ENCODE measurements around the gene SAFB.

The SAFB gene

GRCh38 chr19:5705552-5705951 is 82.7 kb downstream of the SAFB start:
- Histone ChIP-seq H3K27ac (ENCODE audit: low read depth, low read length) (no peak overlapping the region), H3K9me3 (ENCODE audit: insufficient read depth, low read depth, low read length) (no peaks in the 10 kb centered on the region), H3K27me3 (ENCODE audit: insufficient read depth, low read length) (no peaks in the 10 kb centered on the region), H3K9ac (ENCODE audit: low read depth, low read length) (no peak overlapping the region), H3K4me3 (ENCODE audit: low read length) (no peak overlapping the region), H3K4me1 (ENCODE audit: insufficient read depth, low read length) (no peaks in the 10 kb centered on the region), H3K36me3 (ENCODE audit: insufficient read depth, low read length) (peaks cover 78% of the 10 kb centered on the region)
- WGBS: 91% methylated on average over 16 of the region's 16 CpGs

- H3K4me1 ChIP-seq (ENCODE audit: insufficient read depth, low read length): no peaks in the 10 kb centered on the region
- no peaks in the 10 kb centered on the region for H3K9me3 ChIP-seq (ENCODE audit: insufficient read depth, low read depth, low read length)
- 96% methylated on average over 35 of the region's 35 CpGs for WGBS
- H3K27ac ChIP-seq (ENCODE audit: low read depth, low read length): no peak overlapping the region
- no peak overlapping the region for H3K4me3 ChIP-seq (ENCODE audit: low read length)
- no peak overlapping the region for H3K9ac ChIP-seq (ENCODE audit: low read depth, low read length)
- H3K27me3 ChIP-seq (ENCODE audit: insufficient read depth, low read length): no peaks in the 10 kb centered on the region
- peaks cover 86% of the 10 kb centered on the region for H3K36me3 ChIP-seq (ENCODE audit: insufficient read depth, low read length)
These were observed 84.1 kb downstream of the SAFB start for GRCh38 chr19:5706876-5707573.

- no peaks in the 10 kb centered on the region for H3K27me3 ChIP-seq (ENCODE audit: insufficient read depth, low read length)
- 95% methylated on average over 37 of the region's 37 CpGs for WGBS
- no peaks in the 10 kb centered on the region for H3K9me3 ChIP-seq (ENCODE audit: insufficient read depth, low read depth, low read length)
- H3K9ac ChIP-seq (ENCODE audit: low read depth, low read length): no peak overlapping the region
- no peak overlapping the region for H3K4me3 ChIP-seq (ENCODE audit: low read length)
- peaks cover 94% of the 10 kb centered on the region for H3K36me3 ChIP-seq (ENCODE audit: insufficient read depth, low read length)
- H3K4me1 ChIP-seq (ENCODE audit: insufficient read depth, low read length): no peaks in the 10 kb centered on the region
- H3K27ac ChIP-seq (ENCODE audit: low read depth, low read length): no peak overlapping the region
These were observed 85.0 kb downstream of the SAFB start for GRCh38 chr19:5707576-5708575.

GRCh38 chr19:5711025-5711424 is 88.1 kb downstream of the SAFB start:
- Histone ChIP-seq H3K36me3 (ENCODE audit: insufficient read depth, low read length) (peaks cover 82% of the 10 kb centered on the region), H3K27ac (ENCODE audit: low read depth, low read length) (no peak overlapping the region), H3K9ac (ENCODE audit: low read depth, low read length) (no peak overlapping the region), H3K4me3 (ENCODE audit: low read length) (no peak overlapping the region), H3K9me3 (ENCODE audit: insufficient read depth, low read depth, low read length) (no peaks in the 10 kb centered on the region), H3K4me1 (ENCODE audit: insufficient read depth, low read length) (no peaks in the 10 kb centered on the region), H3K27me3 (ENCODE audit: insufficient read depth, low read length) (no peaks in the 10 kb centered on the region)
- WGBS: 96% methylated on average over 8 of the region's 8 CpGs

- Histone ChIP-seq H3K9ac (ENCODE audit: low read depth, low read length) (no peak overlapping the region), H3K36me3 (ENCODE audit: insufficient read depth, low read length) (peaks cover 80% of the 10 kb centered on the region), H3K4me1 (ENCODE audit: insufficient read depth, low read length) (no peaks in the 10 kb centered on the region), H3K9me3 (ENCODE audit: insufficient read depth, low read depth, low read length) (no peaks in the 10 kb centered on the region), H3K4me3 (ENCODE audit: low read length) (no peak overlapping the region), H3K27ac (ENCODE audit: low read depth, low read length) (no peak overlapping the region), H3K27me3 (ENCODE audit: insufficient read depth, low read length) (no peaks in the 10 kb centered on the region)
- WGBS: 94% methylated on average over 25 of the region's 25 CpGs
These were observed 88.9 kb downstream of the SAFB start for GRCh38 chr19:5711713-5712161.

- Histone ChIP-seq H3K4me3 (ENCODE audit: low read length) (no peak overlapping the region), H3K27ac (ENCODE audit: low read depth, low read length) (no peak overlapping the region), H3K27me3 (ENCODE audit: insufficient read depth, low read length) (no peaks in the 10 kb centered on the region), H3K36me3 (ENCODE audit: insufficient read depth, low read length) (peaks cover 77% of the 10 kb centered on the region), H3K9me3 (ENCODE audit: insufficient read depth, low read depth, low read length) (no peaks in the 10 kb centered on the region), H3K4me1 (ENCODE audit: insufficient read depth, low read length) (no peaks in the 10 kb centered on the region), H3K9ac (ENCODE audit: low read depth, low read length) (no peak overlapping the region)
- WGBS: 95% methylated on average over 9 of the region's 9 CpGs
These were observed 90.3 kb downstream of the SAFB start for GRCh38 chr19:5713228-5713627.

- H3K36me3 ChIP-seq (ENCODE audit: insufficient read depth, low read length): peaks cover 64% of the 10 kb centered on the region
- no peak overlapping the region for H3K9ac ChIP-seq (ENCODE audit: low read depth, low read length)
- H3K4me1 ChIP-seq (ENCODE audit: insufficient read depth, low read length): 0 out of 2 replicates have a peak, but pooled peaks cover 3% of the 10 kb centered on the region
- no peak overlapping the region for H3K27ac ChIP-seq (ENCODE audit: low read depth, low read length)
- H3K27me3 ChIP-seq (ENCODE audit: insufficient read depth, low read length): no peaks in the 10 kb centered on the region
- no peak overlapping the region for H3K4me3 ChIP-seq (ENCODE audit: low read length)
- H3K9me3 ChIP-seq (ENCODE audit: insufficient read depth, low read depth, low read length): no peaks in the 10 kb centered on the region
- 95% methylated on average over 10 of the region's 10 CpGs for WGBS
These were observed 91.9 kb downstream of the SAFB start for GRCh38 chr19:5714816-5715215.

- Histone ChIP-seq H3K4me3 (ENCODE audit: low read length) (0 out of 2 replicates have a peak overlapping the region, but pooled peaks have one; percentile 92), H3K27me3 (ENCODE audit: insufficient read depth, low read length) (no peaks in the 10 kb centered on the region), H3K36me3 (ENCODE audit: insufficient read depth, low read length) (peaks cover 39% of the 10 kb centered on the region), H3K9ac (ENCODE audit: low read depth, low read length) (no peak overlapping the region), H3K4me1 (ENCODE audit: insufficient read depth, low read length) (0 out of 2 replicates have a peak, but pooled peaks cover 3% of the 10 kb centered on the region), H3K9me3 (ENCODE audit: insufficient read depth, low read depth, low read length) (no peaks in the 10 kb centered on the region), H3K27ac (ENCODE audit: low read depth, low read length) (no peak overlapping the region)
- WGBS: 92% methylated on average over 8 of the region's 8 CpGs
These were observed 94.5 kb downstream of the SAFB start for GRCh38 chr19:5717215-5717935.
